Measurements from ENCODE around the gene RGS7.

- TF ChIP-seq CTCF (IDR thresholded peaks at IDR 0.05), result no peak
- TF ChIP-seq POLR2A (IDR thresholded peaks at IDR 0.05), result no peak
Observed at GRCh38 chr1:240973875-240974274, 383.1 kb downstream of the RGS7 start.

All from right lobe of liver (tissue), 4 donors.